ENCODE measurements around the gene CORO6.

DNA sequence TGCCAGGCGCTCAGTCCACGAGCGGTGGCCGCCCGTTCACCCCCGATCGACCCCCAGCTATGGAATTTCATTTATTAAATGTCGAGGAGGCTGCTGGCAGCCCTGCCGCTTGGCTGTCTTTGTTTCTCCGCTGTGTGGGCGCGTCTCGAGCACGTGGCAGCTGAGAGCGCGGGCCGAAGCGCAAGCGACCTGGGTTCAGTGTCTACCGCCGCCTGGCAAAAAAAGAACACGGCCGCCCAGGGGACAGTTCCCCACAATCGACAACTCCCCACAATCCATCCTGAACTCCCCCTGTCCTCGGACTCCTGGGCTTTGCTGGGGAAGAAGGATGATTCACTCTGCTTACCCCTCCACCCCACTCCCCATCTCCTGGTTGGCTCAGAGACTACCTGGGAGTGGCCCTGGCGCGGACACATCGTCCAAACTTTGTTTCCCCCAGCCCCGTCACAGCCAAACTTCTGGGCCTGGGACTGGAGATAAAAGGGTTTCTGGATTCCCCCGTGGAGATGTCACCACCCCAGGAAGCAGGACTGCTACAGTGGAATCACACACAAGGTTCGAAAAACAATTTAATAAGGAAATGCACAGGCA, 31.5 kb downstream of the CORO6 start:
- TF ChIP-seq, protein P1, sequence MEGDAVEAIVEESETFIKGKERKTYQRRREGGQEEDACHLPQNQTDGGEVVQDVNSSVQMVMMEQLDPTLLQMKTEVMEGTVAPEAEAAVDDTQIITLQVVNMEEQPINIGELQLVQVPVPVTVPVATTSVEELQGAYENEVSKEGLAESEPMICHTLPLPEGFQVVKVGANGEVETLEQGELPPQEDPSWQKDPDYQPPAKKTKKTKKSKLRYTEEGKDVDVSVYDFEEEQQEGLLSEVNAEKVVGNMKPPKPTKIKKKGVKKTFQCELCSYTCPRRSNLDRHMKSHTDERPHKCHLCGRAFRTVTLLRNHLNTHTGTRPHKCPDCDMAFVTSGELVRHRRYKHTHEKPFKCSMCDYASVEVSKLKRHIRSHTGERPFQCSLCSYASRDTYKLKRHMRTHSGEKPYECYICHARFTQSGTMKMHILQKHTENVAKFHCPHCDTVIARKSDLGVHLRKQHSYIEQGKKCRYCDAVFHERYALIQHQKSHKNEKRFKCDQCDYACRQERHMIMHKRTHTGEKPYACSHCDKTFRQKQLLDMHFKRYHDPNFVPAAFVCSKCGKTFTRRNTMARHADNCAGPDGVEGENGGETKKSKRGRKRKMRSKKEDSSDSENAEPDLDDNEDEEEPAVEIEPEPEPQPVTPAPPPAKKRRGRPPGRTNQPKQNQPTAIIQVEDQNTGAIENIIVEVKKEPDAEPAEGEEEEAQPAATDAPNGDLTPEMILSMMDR (IDR thresholded peaks at IDR 0.05; ENCODE audit: low read length): no peak
- TF ChIP-seq EZH2 (IDR thresholded peaks at IDR 0.05; ENCODE audit: borderline replicate concordance, low read length): no peak

All from OCI-LY1 (cell line).